Activated CD4-positive, alpha-beta T cell treated with anti-CD3 and anti-CD28 coated beads, Interleukin-2, Interleukin-6, amounts not matched to agents 100 ng/mL and 50 ng/mL, durations not matched to agents 16 hours and 8 hours (primary cell): ENCODE results near the gene TXLNG.

Experiments used
- DNase-seq: peaks from one replicate; pipeline ENCODE4 v3.0.0-alpha.2; 2020

TXLNG gene

DNA sequence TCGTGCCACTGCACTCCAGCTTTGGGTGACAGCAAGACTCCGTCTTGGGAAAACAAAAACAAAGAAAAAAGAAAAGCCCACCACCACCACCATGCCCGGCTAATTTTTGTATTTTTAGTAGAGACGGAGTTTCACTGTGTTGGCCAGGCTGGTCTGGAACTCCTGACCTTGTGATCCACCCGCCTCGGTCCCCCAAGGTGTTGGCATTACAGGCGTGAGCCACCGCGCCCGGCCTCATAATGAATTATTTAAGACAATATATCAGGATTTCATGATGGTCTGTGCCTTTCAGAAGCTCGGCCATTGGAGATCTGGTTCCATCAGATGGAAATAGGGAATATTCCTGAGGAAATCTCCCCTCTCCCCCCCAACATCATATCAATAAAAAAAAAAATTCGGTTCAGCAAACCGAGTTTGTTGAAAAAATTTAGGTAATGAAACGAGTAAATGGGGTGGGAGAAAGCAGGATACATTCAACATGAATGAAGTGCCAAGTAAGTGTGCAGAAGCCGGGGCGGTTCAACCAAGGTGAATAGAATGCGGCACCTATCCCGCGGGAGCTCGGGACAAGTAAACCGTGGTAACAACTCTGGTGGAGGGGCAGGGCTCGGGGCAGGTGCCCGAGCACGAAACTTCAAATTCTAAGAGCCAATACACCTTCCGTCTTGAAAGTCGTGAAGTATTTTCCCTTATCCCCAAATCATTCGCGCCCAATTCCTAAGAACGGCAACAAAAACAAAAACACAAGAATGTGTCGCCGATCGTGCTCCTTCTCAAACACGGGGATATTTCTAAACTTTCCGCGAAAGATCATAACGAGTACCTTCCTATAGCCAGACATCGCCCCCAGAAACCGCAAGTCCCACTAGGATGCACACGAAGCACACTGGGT lies 773 bp upstream of the TXLNG start:
- peak; percentile 15 for DNase-seq

DNA sequence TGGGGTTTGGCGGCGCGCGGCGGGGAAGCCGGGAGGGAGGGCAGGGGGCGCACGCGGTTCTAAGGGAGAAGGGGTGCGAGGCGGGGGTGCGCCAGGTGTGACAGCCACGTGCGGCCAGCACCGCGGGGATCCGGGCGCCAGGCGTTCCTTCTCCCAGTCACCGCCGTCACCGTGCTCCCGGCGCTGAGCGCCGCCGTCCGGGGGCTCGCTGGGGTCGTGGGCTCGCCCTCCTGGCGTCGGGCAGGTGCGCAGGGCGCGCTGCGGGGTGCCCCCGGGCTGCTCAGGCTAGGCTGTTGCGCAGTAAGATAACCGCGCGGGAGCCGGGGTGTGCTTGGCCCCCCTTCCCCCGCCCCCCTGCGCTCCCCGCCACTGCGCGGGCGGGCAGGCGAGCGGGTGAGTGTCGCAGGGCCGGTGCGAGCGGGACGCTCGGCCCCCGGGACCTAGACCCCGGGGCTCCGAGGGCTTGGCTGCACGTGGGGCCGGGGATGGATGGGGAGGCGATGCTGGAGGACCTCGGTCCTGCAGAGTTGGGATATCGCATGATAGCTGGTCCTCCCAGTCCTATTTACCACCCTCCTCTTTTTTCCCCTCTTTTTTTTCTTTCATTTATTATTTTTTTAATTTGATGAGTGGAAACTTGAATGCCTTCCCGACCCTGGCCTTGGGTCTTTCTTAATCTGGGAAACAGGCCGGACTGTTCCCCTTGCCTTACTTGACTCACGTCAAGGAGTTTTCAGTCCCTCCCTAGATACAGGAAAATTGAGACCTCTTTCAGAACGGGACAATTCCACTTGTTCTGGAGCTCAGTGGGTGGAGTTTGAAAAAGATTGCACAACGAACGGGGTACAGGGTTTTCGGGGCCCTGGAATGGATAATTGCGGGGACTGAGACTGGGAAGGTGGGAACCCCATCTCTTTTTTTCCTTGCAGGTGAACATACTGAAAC lies 797 bp downstream of the TXLNG start:
- peak; percentile 50 for DNase-seq

DNA sequence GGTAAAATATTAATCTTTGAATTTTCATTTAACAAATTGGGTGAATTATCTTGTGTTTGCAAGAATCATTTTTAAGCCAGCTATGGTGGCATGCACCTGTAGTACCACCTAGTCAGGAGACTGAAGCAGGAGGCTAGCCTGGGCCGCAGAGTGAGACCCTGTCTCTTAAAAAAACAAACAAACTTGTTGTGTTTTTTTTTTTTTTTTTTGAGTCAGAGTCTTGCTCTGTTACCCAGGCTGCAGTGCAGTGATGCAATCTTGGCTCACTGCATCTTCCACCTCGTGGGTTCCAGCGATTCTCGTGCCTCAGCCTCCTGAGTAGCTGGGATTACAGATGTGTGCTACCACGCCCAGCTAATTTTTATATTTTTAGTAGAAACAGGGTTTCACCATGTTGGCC lies 2.2 kb downstream of the TXLNG start:
- DNase-seq = no peak

- no peak for DNase-seq
Observed at GRCh38 chrX:16796298-16796697, 10.0 kb downstream of the TXLNG start.

GRCh38 chrX:16797358-16797757 lies 11.1 kb downstream of the TXLNG start:
- DNase-seq = no peak

DNA sequence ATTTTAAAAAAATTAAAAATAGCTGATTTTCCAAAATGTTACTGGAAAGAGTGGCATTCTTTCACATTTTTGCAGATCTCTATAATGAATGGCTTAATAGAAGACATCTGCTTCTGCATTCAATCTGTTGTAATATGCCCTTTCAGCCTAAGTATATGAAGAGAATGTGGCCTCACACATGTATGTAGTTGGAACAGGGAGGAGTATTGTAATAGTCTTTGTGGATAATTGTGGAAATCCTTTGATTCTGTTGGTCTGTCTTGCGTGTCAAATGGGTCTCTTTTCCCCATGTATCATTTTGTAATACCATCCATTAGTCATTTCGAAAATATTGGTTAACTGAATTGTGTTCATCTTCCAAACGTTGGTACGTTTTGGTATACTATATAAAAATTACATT lies 11.6 kb downstream of the TXLNG start:
- no peak for DNase-seq

DNA sequence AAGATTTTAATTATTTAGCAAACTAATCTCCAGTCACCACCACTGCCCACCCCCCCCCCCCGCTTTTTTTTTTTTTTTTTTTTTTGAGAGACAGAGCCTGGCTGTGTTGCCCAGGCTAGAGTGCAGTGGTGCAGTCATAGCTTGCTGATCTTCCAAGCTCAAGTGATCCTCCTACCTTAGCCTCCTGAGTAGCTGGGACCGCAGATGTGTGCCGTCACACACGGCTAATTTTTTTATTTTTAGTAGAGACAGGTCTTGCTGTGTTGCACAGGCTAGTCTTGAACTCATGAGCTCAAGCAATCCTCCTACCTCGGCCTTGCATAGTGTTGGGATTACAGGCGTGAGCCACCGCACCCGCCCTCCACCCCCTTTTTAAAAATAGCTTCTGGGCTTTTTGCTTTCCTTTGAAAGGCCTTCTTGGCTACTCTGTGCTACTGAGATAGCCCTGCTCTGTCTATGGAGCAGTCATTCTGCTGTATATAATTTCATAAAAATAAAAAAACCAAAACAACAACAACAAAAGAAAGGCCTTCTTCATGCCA lies 18.7 kb downstream of the TXLNG start:
- no peak for DNase-seq

- DNase-seq = no peak
Observed at GRCh38 chrX:16807548-16807947, 21.3 kb downstream of the TXLNG start.

DNA sequence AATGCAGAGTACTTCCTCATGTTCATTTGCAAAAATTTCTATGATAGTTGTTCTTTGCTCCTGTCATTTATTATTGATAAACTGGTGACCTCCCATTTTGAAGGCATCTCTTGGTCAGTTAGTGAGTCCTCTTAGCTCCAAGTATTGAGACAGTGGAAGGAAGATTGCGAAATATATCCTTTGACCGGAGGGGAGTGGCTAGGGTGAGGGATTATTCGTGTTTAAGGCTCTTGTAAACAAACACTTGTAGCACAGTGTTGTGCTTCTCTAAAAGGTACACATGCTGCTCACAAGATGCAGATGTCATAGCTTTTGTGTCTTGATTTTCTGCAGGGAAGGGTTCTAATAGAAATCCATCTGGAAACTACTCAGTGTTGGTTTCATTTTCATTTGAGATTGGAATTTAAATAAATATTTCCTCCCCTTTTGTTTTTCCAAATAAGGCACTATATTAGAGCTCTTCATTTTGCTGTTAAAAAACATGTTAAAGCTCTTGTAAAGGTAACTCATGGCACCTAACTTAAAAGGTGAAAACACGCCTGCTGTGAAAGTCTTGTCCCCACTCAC lies 21.8 kb downstream of the TXLNG start:
- no peak for DNase-seq

GRCh38 chrX:16814597-16814996 lies 28.3 kb downstream of the TXLNG start:
- no peak for DNase-seq

DNA sequence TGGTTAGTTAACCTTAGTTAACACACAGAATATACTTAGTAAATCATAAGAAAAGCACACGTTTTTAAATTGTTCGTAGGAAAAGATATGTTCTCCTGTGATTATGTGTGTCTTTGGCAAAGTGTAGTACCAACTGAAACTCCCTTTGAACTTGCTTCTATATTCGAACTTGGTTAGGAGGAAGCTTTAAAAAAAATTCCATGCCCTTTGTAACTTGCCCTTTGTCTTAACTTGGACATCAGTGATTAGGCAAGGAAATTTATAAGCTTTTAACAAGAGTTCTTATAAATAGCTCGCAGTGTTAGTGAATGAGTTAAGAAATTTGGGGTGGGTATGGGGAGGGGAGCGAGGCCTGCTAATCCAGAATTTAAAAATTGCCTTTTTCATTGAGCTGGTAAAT lies 33.4 kb downstream of the TXLNG start:
- DNase-seq = no peak

DNA sequence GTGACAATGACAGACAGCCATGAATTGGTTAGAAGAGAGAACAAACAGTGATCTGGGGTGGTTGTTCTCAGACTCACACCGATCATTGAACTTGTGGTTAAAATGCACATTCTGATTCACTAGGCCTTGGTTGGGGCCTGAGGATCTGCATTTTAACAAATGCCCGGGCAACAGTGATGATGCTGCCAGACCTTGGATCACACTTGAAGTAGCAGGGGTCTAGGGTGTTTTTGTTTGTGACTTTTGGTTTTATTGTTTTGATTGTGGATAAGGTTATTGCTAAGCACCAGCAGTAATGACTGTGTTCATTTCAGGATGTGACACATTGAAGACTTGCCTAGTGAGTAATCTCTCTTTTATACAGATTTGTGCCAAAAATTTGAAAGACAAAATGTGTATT lies 36.5 kb downstream of the TXLNG start:
- peak; percentile 69 for DNase-seq

DNA sequence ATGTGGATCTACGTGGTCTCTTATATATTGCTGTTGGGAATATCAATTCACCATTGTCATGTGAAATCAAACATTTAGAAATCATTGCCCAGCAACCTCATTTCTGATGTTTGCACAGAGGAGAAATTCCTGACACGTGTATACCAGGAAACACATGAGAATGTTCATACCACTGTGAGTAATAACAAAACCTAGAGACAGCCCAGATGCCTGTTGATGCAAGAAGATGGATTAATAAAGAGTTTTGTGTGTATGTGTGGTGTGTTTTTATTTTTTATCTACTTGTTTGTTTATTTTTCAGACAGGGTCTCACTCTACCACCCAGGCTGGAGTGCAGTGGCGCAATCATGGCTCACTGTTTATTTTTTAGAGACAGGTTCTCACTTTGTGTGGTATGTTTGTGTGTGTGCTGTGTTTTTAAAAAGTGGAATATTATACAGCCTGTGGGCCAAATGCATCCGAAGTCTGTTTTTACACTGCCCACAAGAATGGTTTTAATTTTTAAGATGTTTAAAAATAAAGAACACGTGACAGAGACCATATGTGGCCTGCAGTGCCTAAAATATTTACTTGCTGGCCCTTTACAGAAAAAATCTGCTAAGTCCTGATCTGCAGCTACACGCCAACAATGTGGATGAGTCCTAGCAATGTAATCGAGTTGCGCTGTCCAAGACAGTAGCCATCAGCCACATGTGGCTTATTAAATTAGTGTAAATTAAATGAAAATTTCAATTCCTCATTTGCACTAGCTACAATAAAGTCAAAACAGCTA lies 39.2 kb downstream of the TXLNG start:
- peak; percentile 62 for DNase-seq

- DNase-seq = peak; percentile 60
Observed at GRCh38 chrX:16826207-16826606, 39.9 kb downstream of the TXLNG start.

DNA sequence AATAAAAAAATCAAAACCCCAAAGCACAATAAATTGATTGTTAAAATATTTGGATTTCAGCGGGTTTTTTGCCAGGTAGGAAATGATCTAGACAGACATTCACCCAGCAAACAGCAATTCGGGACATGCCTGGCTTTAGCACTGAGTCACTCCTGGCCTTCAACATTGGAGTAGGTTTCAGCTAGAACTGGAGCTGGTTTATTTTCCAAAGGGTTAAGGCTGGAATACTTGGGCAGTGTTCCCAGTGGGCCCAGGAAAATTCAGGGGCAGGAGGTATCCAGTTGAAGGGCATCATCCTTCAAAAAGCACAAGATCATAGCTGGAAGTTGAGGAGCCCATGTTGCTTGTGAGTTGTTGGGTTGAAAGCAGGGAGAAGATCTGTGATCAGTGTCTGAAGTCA lies 41.0 kb downstream of the TXLNG start:
- DNase-seq = no peak

DNA sequence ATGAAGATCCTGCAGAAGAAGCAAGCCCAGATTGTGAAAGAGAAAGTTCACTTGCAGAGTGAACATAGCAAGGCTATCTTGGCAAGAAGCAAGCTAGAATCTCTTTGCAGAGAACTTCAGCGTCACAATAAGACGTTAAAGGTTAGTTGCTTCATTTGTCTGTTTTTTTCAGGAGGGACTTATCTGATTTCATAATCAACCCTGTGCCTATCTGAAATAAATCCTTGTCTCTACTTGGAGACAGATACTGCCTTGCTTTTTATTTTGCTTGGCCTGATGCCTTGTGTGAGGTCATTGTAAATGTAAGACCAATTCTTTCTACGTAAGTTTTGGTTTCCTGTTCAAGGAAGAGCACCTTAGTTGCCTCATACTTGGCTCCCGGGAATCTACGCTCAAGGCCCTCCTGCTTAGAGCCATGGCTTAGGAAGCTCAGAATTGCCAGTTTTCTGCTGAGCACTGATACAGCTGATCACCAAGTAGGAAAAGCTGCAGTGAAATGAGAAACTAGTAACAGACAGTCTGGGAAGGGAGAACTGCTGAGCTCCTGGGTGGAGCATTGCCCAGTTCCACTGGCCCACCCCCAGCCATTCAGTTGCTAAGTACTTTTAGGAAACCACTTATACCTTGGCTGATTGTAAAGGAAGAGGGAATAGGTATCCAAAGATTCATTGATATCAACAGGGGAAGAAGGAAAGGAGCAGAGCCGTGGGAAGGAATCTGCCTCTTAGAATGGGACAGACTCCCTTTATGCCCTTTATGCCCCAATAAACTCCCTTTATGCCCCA lies 42.0 kb downstream of the TXLNG start:
- no peak for DNase-seq

DNA sequence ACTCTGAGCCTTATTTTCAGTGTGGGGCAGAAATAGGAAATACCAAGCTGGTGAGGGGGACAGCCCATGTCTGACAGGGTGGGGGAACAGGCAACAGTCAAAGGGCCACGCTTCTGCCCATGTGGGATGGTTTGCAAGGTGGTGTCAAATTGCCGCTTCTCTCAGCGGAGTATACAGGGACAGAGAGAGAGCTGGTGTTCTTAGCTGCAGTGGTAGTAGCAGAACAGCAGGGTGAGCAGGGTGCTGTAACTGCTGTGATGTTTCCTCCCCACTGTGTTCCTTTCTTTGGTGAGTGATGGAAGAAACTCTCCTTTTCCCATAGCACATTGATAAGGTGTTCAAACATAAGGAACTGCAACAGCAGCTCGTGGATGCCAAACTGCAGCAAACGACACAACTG lies 46.0 kb downstream of the TXLNG start:
- DNase-seq = no peak

GRCh38 chrX:16834806-16835205 lies 48.5 kb downstream of the TXLNG start:
- no peak for DNase-seq

GRCh38 chrX:16836371-16836770 lies 50.1 kb downstream of the TXLNG start:
- DNase-seq = no peak

DNA sequence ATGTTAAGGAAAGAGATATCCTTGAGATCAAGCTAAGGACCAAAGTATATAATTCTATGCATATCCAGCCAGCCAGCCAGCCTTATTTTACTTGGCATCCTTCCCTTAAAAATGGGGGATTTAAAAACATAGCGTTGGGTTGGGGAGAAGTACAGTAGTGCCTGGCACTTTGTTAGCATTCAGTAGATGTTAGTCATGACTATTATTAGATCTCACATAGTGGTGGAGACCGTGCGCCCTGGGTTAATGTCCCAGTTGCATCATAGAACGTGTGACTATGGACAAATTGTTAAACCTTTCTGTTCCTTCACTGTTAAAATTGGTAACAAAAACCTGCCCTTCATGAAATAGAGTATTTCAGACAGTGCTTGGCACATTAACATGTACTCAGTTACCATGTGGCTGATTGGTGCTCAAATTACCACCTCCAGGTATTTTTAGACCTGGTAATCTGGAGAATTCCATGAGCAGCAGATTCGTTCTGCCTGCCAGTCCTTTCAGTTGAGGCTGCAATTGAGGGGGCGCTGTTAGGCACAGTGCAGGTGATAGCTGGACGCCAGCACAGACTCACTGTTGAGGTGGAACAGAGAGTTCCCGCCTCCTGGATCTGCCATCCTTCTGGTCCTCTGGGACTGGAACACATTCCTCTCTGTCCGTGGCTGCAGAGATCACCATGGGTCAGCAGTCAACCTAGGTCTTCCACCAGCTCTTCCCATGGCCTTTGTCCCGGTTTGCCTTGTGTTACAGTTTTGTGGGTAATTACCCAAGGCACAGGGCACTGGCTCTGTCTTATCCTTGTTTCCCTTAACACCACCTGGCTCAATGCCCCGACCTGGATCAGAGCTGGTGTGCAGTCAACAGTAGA lies 52.2 kb downstream of the TXLNG start:
- DNase-seq = no peak
